Keratinocyte (primary cell): ENCODE data around the gene MELTF. TPM values are rescaled to one million over a fixed set of nuclear protein-coding genes. Genes with fewer than 3 reads are reported as not detected.

Experiments used
- DNase-seq: peaks from one replicate; pipeline ENCODE4 v3.0.0-alpha.2; 2011; ENCODE audit warnings: low read depth, missing footprints, low spot score
- FAIRE-seq: peaks from 2 replicates; lab custom pipeline; 2011; peaks lifted over from hg19 to GRCh38; lab: Jason Lieb, UNC
- H2AFZ ChIP-seq: 2 replicates; pipeline ENCODE4 v1.6.0; 2012; ENCODE audit warnings: low read length, control low read depth, inconsistent platforms; ENCODE audit not compliant: control insufficient read depth
- H3K27ac ChIP-seq: 2 replicates; pipeline ENCODE4 v1.5.1; 2011; ENCODE audit warnings: low read length; ENCODE audit not compliant: control insufficient read depth, insufficient read depth
- H3K27me3 ChIP-seq: 3 replicates; pipeline ENCODE4 v1.6.0; 2011; ENCODE audit warnings: low read length; ENCODE audit not compliant: control insufficient read depth, insufficient read depth; ENCODE audit errors: extremely low read depth
- H3K36me3 ChIP-seq, 2 experiments: 2 replicates in 1 of 2; 3 replicates in 1 of 2; pipeline ENCODE4 v1.5.1; 2011; ENCODE audit warnings: low read length in 2 of 2, mild to moderate bottlenecking in 1 of 2; ENCODE audit not compliant: control insufficient read depth in 2 of 2, insufficient read depth in 2 of 2; ENCODE audit errors: extremely low read depth in 1 of 2
- H3K4me1 ChIP-seq: 3 replicates; pipeline ENCODE4 v1.5.1; 2011; ENCODE audit warnings: low read length; ENCODE audit not compliant: control insufficient read depth, insufficient read depth; ENCODE audit errors: extremely low read depth
- H3K4me2 ChIP-seq: 3 replicates; pipeline ENCODE4 v1.6.0; 2011; ENCODE audit warnings: low read depth, low read length; ENCODE audit not compliant: control insufficient read depth, insufficient read depth; ENCODE audit errors: extremely low read depth
- H3K4me3 ChIP-seq, 3 experiments: fragments of 200-600 bp in 1 of 3; sonication (generic) in 1 of 3; 2 replicates in 2 of 3; 3 replicates in 1 of 3; pipeline ENCODE4 v1.5.1; 2011 to 2016; ENCODE audit warnings: low read length in 3 of 3, mild to moderate bottlenecking in 3 of 3, control low read depth in 2 of 3, inconsistent platforms in 1 of 3, low read depth in 1 of 3, mixed read lengths in 1 of 3, mixed run types in 1 of 3, moderate library complexity in 1 of 3; ENCODE audit not compliant: control insufficient read depth in 2 of 3, insufficient read depth in 2 of 3; ENCODE audit errors: extremely low read depth in 1 of 3
- H3K79me2 ChIP-seq: 2 replicates; pipeline ENCODE4 v1.6.0; 2012; ENCODE audit warnings: low read length; ENCODE audit not compliant: control insufficient read depth, insufficient read depth
- H3K9ac ChIP-seq: 3 replicates; pipeline ENCODE4 v1.6.0; 2011; ENCODE audit warnings: low read length; ENCODE audit not compliant: control insufficient read depth, insufficient read depth; ENCODE audit errors: extremely low read depth
- H3K9me1 ChIP-seq: 3 replicates; pipeline ENCODE4 v1.6.0; 2011; ENCODE audit warnings: low read length; ENCODE audit not compliant: control insufficient read depth, insufficient read depth; ENCODE audit errors: extremely low read depth
- H3K9me3 ChIP-seq: 2 replicates; pipeline ENCODE4 v1.5.1; 2012; ENCODE audit warnings: low read depth, low read length; ENCODE audit not compliant: control insufficient read depth
- H4K20me1 ChIP-seq: 3 replicates; pipeline ENCODE4 v1.6.0; 2011; ENCODE audit warnings: low read length; ENCODE audit not compliant: control insufficient read depth, insufficient read depth; ENCODE audit errors: extremely low read depth
- CTCF ChIP-seq, 3 experiments: IDR thresholded peaks in 1 of 3; conservative IDR thresholded peaks in 1 of 3; optimal IDR thresholded peaks in 1 of 3; 2 replicates in 2 of 3; 3 replicates in 1 of 3; pipeline versions ENCODE3 to v1.5.1; 2011; ENCODE audit warnings: low read length in 3 of 3, mild to moderate bottlenecking in 3 of 3, moderate library complexity in 2 of 3, control low read depth in 1 of 3, inconsistent platforms in 1 of 3; ENCODE audit not compliant: insufficient read depth in 2 of 3; ENCODE audit errors: extremely low read depth in 1 of 3
- EZH2 ChIP-seq: IDR thresholded peaks from one replicate; pipeline ENCODE4 v1.6.1; 2012; ENCODE audit warnings: inconsistent platforms, mild to moderate bottlenecking, low read length, moderate library complexity
- dilution Hi-C: fragments of 300-500 bp; cut with MboI; formaldehyde crosslinking; loops from one replicate; pipeline ENCODE4 v1.7.0; 2020; ENCODE audit warnings: low sequenced_read_pairs; ENCODE audit not compliant: extremely low pct_ligation_motif_present
- polyA plus RNA-seq, 5 experiments: library from polyadenylated mRNA; depleted of rRNA in 3 of 5; stranded (reverse) in 3 of 5; stranded (forward) in 1 of 5; unstranded in 1 of 5; fragments of >200 nt; gene quantifications; 1 replicate in 1 of 5; 2 replicates in 3 of 5; 3 replicates in 1 of 5; pipeline versions ENCODE4 v1.2.1 to v1.2.3, GENCODE V29; 2011 to 2012; ENCODE audit warnings: missing spikeins in 2 of 5, low read depth in 1 of 5, low replicate concordance in 1 of 5

MELTF gene
- polyA plus RNA-seq, 1 donor (not counting 4 experiments of a cell fraction or from before 2014, with no cell fraction given): 6.0 TPM

- H3K27me3 ChIP-seq: no peaks in the 10 kb centered on the region
- no peaks in the 10 kb centered on the region for H4K20me1 ChIP-seq
- H2AFZ ChIP-seq: no peak overlapping the region
- H3K4me2 ChIP-seq: no peak overlapping the region
- H3K9me1 ChIP-seq: no peaks in the 10 kb centered on the region
- no peak for DNase-seq
- dilution Hi-C loops: no loop called here
- peaks cover 15% of the 10 kb centered on the region for H3K4me1 ChIP-seq
- H3K36me3 ChIP-seq: no peaks in the 10 kb centered on the region
- no peak overlapping the region for H3K4me3 ChIP-seq
- FAIRE-seq: no peak
- no peaks in the 10 kb centered on the region for H3K79me2 ChIP-seq
- H3K9ac ChIP-seq: no peak overlapping the region
- H3K9me3 ChIP-seq: no peaks in the 10 kb centered on the region
- H3K27ac ChIP-seq: no peak overlapping the region
- TF ChIP-seq CTCF (optimal IDR thresholded peaks at IDR 0.05 in 1 of 3, IDR thresholded peaks at IDR 0.05 in 1 of 3, conservative IDR thresholded peaks at IDR 0.05 in 1 of 3; ENCODE audit: extremely low read depth in 1 of 3, insufficient read depth in 2 of 3, low read length in 3 of 3) (no peak), EZH2 (no peak)
Observed at GRCh38 chr3:197006446-197006845, 23.2 kb downstream of the MELTF start.

- Histone ChIP-seq H3K27ac (peak overlapping the region; percentile 36), H3K9ac (peak overlapping the region; percentile 66), H3K4me3 (peak overlapping the region; percentile 40 to 65 (median 47)), H3K4me2 (peak overlapping the region; percentile 71), H3K4me1 (peaks cover 16% of the 10 kb centered on the region), H2AFZ (peak overlapping the region; percentile 49), H3K9me1 (no peaks in the 10 kb centered on the region), H3K27me3 (no peaks in the 10 kb centered on the region), H4K20me1 (no peaks in the 10 kb centered on the region), H3K36me3 (no peaks in the 10 kb centered on the region), H3K79me2 (no peaks in the 10 kb centered on the region), H3K9me3 (no peaks in the 10 kb centered on the region)
- DNase-seq: no peak
- dilution Hi-C loops: no loop called here
- FAIRE-seq: no peak
- no peak for TF ChIP-seq EZH2
Observed at GRCh38 chr3:197003461-197004385, 25.9 kb downstream of the MELTF start.
